D721Med (cell line): ENCODE results near the gene MAPK13.

Experiments
- DNase-seq: peaks from one replicate; pipeline ENCODE4 v3.0.0; 2011; ENCODE audit warnings: low spot score; ENCODE audit not compliant: insufficient read length
- FAIRE-seq: peaks from 2 replicates; lab custom pipeline; 2011; peaks lifted over from hg19 to GRCh38; lab: Jason Lieb, UNC
- CTCF ChIP-seq: IDR thresholded peaks from 2 replicates; pipeline ENCODE4 v1.5.1; 2012; ENCODE audit warnings: mild to moderate bottlenecking, control low read depth; ENCODE audit not compliant: insufficient read depth; ENCODE audit errors: missing control alignments

The MAPK13 gene

DNA sequence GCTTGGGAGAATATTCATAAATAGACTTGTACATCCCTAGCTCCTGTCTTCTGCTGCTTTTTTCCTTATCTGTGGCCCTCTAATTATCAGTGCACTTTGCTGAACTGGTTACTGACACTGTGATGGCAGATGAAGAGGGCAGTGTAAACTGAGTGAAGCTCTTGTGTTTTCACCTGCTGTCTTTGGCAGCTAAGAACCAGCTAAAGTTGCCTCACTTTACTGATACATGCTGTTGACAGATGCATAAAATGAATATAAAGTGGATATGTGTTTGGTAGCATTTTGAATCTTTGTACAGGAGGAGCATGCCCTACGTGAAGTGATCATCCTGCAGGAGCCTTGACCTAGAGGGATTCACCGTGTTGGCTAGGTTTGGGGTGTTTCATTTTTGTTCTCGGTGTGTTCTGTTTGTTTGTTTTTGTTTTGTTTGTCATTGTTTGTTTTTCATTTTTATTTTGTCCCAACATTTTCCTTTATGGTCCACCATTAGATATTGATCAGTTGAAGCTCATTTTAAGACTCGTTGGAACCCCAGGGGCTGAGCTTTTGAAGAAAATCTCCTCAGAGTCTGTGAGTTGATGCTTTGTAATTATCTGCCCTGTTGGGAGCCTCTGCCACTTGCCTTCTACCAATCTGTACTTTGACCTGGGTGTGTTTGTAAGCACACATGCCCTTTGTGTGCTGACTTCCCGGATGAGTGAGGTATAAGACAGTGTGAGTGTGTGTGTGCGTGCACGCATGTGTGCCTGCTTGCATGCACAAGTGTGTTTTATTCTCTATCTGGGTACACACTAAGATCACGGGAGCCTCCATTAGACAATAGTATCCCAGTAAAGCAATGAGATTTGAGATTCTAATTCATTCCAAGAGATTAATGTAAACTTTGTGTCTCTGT is 34.6 kb upstream of the MAPK13 start:
- TF ChIP-seq CTCF, result no peak
- DNase-seq (no peak), FAIRE-seq (no peak)

- no peak for TF ChIP-seq CTCF
- DNase-seq, result no peak
- no peak for FAIRE-seq
Measured at GRCh38 chr6:36098253-36098919, 31.9 kb upstream of the MAPK13 start.

- TF ChIP-seq CTCF, result no peak
- DNase-seq (no peak), FAIRE-seq (no peak)
Measured at GRCh38 chr6:36098920-36099647, 31.2 kb upstream of the MAPK13 start.

DNA sequence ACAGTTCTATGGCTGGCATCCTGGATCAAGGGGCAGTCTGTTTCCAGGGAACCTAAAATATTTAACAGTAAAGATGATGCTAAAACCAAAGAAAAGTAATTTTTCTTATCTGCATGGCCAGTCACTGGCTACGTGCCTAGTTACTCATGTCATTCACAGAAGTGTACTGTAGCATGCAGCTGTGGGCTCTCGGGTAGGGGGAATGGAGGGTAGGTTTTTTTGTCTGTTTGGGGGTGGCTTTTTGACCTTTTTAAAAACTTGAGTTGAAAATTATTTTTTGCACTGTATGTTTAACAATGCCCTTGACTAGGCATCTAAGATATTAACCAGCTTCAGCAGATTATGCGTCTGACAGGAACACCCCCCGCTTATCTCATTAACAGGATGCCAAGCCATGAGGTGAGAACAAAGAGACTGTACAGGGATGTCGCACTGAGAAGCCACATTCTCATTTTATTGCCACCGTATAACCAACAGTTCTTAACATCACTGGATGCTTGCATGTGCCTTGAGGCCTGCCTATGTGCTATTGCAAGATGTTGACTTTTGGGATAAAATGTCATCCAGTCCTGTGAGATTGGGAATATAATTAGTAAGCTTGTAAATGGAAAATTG is 30.3 kb upstream of the MAPK13 start:
- DNase-seq (no peak), FAIRE-seq (peak; percentile 25)
- no peak for TF ChIP-seq CTCF

DNA sequence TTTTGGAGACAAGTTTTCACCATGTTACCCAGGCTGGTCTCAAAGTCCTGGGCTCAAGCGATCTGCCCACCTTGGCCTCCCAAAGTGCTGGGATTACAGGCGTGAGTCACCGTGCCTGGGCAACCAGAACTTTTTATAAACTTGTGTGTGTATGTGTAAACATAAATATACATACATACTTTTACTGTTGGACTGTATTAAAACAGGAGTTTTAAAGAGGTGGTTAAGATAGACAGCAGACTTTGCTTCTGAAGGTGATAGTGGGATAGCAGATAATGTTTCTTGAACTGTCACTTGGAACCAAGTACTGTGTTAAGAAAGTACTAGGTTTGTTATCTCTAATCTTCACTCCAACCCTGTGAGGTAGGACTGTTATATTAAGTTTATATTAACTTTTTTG is 28.6 kb upstream of the MAPK13 start:
- DNase-seq, result no peak
- TF ChIP-seq CTCF, result no peak
- no peak for FAIRE-seq

DNA sequence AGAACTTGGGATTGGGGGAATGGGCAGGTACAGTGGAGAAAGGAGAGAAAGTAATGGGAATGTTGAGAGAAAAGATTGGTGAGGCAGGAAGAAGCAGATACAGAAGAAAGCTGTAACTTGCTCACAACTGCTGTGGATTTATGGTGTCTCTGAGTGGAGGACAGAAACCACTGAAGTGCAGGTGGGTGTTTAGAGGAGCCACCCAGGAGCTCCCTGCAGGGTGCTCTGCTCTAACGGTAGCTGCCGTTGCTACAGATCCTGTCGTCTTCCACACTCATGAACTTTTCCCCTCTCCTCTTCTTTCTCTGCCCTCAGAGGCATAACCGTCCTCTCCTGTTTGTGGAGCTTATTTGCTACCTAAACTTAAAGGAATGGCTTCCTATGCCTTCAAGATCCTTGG is 27.5 kb upstream of the MAPK13 start:
- TF ChIP-seq CTCF, result no peak
- FAIRE-seq (no peak), DNase-seq (no peak)
